IMR-90 (cell line): ENCODE results near the gene WDR91. TPM values are rescaled to one million over a fixed set of nuclear protein-coding genes. Genes with fewer than 3 reads are reported as not detected.

Source experiments
- ATAC-seq: fragments of 200-7000 bp; cut with Tn5 transposase; 2 replicates; pipeline ENCODE4 v1.9.1; 2020; ENCODE audit warnings: low read depth, mild to moderate bottlenecking, moderate library complexity
- BruUV-seq: library from RNA; stranded (reverse); fragments of 400-500 nt; replicated peaks from 2 replicates; lab custom pipeline; 2021; lab: Mats Ljungman, UMichigan
- CTCF ChIA-PET: fragments of 300-600 bp; formaldehyde crosslinking; extraction: SDS; loops from one replicate; lab custom pipeline; 2021; ENCODE audit warnings: antibody characterized with exemption; lab: Yijun Ruan, JAX
- POLR2A ChIA-PET: fragments of 300-600 bp; sonication (Branson Sonifier 250); formaldehyde crosslinking; loops from one replicate; lab custom pipeline; 2022; ENCODE audit warnings: antibody characterized with exemption; ENCODE audit not compliant: unreplicated experiment; lab: Charles Lee
- DNase-seq: peaks from one replicate; pipeline ENCODE4 v3.0.0; 2013
- H2AFZ ChIP-seq: replicated peaks from 2 replicates; pipeline ENCODE3; 2013; ENCODE audit warnings: low read length, mild to moderate bottlenecking; ENCODE audit not compliant: poor library complexity
- H2AK5ac ChIP-seq: 2 replicates; pipeline ENCODE4 v1.6.1; 2013; ENCODE audit warnings: low read depth, low read length, inconsistent platforms
- H2AK9ac ChIP-seq: replicated peaks from 2 replicates; pipeline ENCODE3; 2013; ENCODE audit warnings: mild to moderate bottlenecking, low read depth, low read length, moderate library complexity; ENCODE audit not compliant: poor library complexity
- H2BK120ac ChIP-seq: 2 replicates; pipeline ENCODE4 v1.6.1; 2013; ENCODE audit warnings: low read depth, low read length, inconsistent platforms
- H2BK15ac ChIP-seq: 3 replicates; pipeline ENCODE4 v1.6.1; 2013; ENCODE audit warnings: low read depth, low read length, inconsistent platforms
- H2BK20ac ChIP-seq: 2 replicates; pipeline ENCODE4 v1.6.1; 2013; ENCODE audit warnings: low read depth, mild to moderate bottlenecking, inconsistent platforms, low read length, moderate library complexity
- H2BK5ac ChIP-seq: 2 replicates; pipeline ENCODE4 v1.6.1; 2013; ENCODE audit warnings: mild to moderate bottlenecking, low read depth, low read length, inconsistent platforms; ENCODE audit not compliant: poor library complexity, severe bottlenecking
- H3K14ac ChIP-seq: replicated peaks from 2 replicates; pipeline ENCODE4 v1.6.1; 2013; ENCODE audit warnings: low read depth, low read length, inconsistent platforms
- H3K18ac ChIP-seq: 2 replicates; pipeline ENCODE4 v1.6.1; 2013; ENCODE audit warnings: low read depth, low read length, control low read depth
- H3K23ac ChIP-seq: 2 replicates; pipeline ENCODE4 v1.6.1; 2013; ENCODE audit warnings: low read depth, low read length, inconsistent platforms
- H3K27ac ChIP-seq: 2 replicates; pipeline ENCODE4 v1.5.1; 2013; ENCODE audit warnings: mild to moderate bottlenecking, control low read depth, low read length; ENCODE audit not compliant: insufficient read depth
- H3K27me3 ChIP-seq: 2 replicates; pipeline ENCODE4 v1.6.1; 2013; ENCODE audit warnings: low read length; ENCODE audit not compliant: control insufficient read depth, insufficient read depth
- H3K36me3 ChIP-seq: 2 replicates; pipeline ENCODE4 v1.6.1; 2013; ENCODE audit warnings: low read length, mixed read lengths; ENCODE audit not compliant: control insufficient read depth, insufficient read depth
- H3K4ac ChIP-seq: 2 replicates; pipeline ENCODE4 v1.6.1; 2013; ENCODE audit warnings: low read depth, low read length, inconsistent platforms
- H3K4me1 ChIP-seq: 2 replicates; pipeline ENCODE4 v1.6.1; 2013; ENCODE audit warnings: low read length, mixed read lengths; ENCODE audit not compliant: control insufficient read depth, insufficient read depth
- H3K4me2 ChIP-seq: 2 replicates; pipeline ENCODE4 v1.6.1; 2013; ENCODE audit warnings: low read depth, mild to moderate bottlenecking, control low read depth, low read length, moderate library complexity
- H3K4me3 ChIP-seq: 2 replicates; pipeline ENCODE4 v1.5.1; 2013; ENCODE audit warnings: low read depth, mild to moderate bottlenecking, control low read depth, low read length, moderate library complexity; ENCODE audit not compliant: insufficient read depth
- H3K56ac ChIP-seq: 2 replicates; pipeline ENCODE4 v1.6.1; 2013; ENCODE audit warnings: low read length, inconsistent platforms; ENCODE audit not compliant: insufficient read depth; ENCODE audit errors: extremely low read depth
- H3K79me1 ChIP-seq, 2 experiments: 2 replicates each; pipeline ENCODE4 v1.6.1; 2013; ENCODE audit warnings: low read length in 2 of 2, inconsistent platforms in 1 of 2, low read depth in 1 of 2
- H3K9ac ChIP-seq: 2 replicates; pipeline ENCODE4 v1.6.1; 2013; ENCODE audit warnings: low read depth, low read length, control low read depth
- H3K9me1 ChIP-seq: 2 replicates; pipeline ENCODE4 v1.6.1; 2013; ENCODE audit warnings: low read length, inconsistent platforms; ENCODE audit not compliant: insufficient read depth
- H3K9me3 ChIP-seq: 2 replicates; pipeline ENCODE4 v1.6.1; 2013; ENCODE audit warnings: low read length; ENCODE audit not compliant: control insufficient read depth, insufficient read depth
- H4K20me1 ChIP-seq: 2 replicates; pipeline ENCODE4 v1.6.1; 2013; ENCODE audit warnings: low read length, inconsistent platforms; ENCODE audit not compliant: insufficient read depth
- H4K5ac ChIP-seq: 2 replicates; pipeline ENCODE4 v1.6.1; 2013; ENCODE audit warnings: mild to moderate bottlenecking, low read depth, low read length, control low read depth
- H4K8ac ChIP-seq, 2 experiments: 2 replicates each; pipeline ENCODE4 v1.6.1; 2013; ENCODE audit warnings: low read depth in 2 of 2, low read length in 2 of 2, control low read depth in 1 of 2, inconsistent platforms in 1 of 2
- H4K91ac ChIP-seq: 2 replicates; pipeline ENCODE4 v1.6.1; 2013; ENCODE audit warnings: low read depth, low read length, inconsistent platforms; ENCODE audit not compliant: insufficient read depth
- BHLHE40 ChIP-seq: fragments of 150-350 bp; IDR thresholded peaks from 2 replicates; pipeline ENCODE4 v1.6.1; 2016; ENCODE audit warnings: mild to moderate bottlenecking, low read depth, low read length
- CEBPB ChIP-seq: IDR thresholded peaks from 2 replicates; pipeline ENCODE4 v1.6.1; 2012; ENCODE audit warnings: low read depth, low read length, improper control_type of control experiment
- CHD1 ChIP-seq: IDR thresholded peaks from 2 replicates; pipeline ENCODE4 v1.6.1; 2012; ENCODE audit warnings: low read depth, low read length, improper control_type of control experiment
- FOS ChIP-seq: fragments of 150-350 bp; IDR thresholded peaks from 2 replicates; pipeline ENCODE4 v1.6.1; 2016; ENCODE audit warnings: low read depth, low read length
- MAFK ChIP-seq: IDR thresholded peaks from 2 replicates; pipeline ENCODE4 v1.6.1; 2012; ENCODE audit warnings: low read depth, low read length, improper control_type of control experiment
- MAZ ChIP-seq: IDR thresholded peaks from 2 replicates; pipeline ENCODE4 v1.6.1; 2012; ENCODE audit warnings: low read depth, mild to moderate bottlenecking, low read length, improper control_type of control experiment, moderate library complexity, borderline replicate concordance
- MXI1 ChIP-seq: IDR thresholded peaks from 2 replicates; pipeline ENCODE4 v1.6.1; 2012; ENCODE audit warnings: low read depth, mild to moderate bottlenecking, low read length, moderate library complexity, borderline replicate concordance
- NFE2L2 ChIP-seq: fragments of 150-350 bp; IDR thresholded peaks from 2 replicates; pipeline ENCODE4 v1.6.1; 2016; ENCODE audit warnings: low read depth, mild to moderate bottlenecking, low read length
- POLR2A ChIP-seq: IDR thresholded peaks from 2 replicates; pipeline ENCODE4 v1.6.1; 2012; ENCODE audit warnings: mild to moderate bottlenecking, low read depth, low read length
- RAD21 ChIP-seq: IDR thresholded peaks from 2 replicates; pipeline ENCODE4 v1.6.1; 2012; ENCODE audit warnings: low read length, improper control_type of control experiment
- RCOR1 ChIP-seq: IDR thresholded peaks from 2 replicates; pipeline ENCODE4 v1.6.1; 2012; ENCODE audit warnings: mild to moderate bottlenecking, low read length, improper control_type of control experiment; ENCODE audit not compliant: insufficient replicate concordance
- RFX5 ChIP-seq: IDR thresholded peaks from 2 replicates; pipeline ENCODE4 v1.8.0; 2012; ENCODE audit warnings: low read depth, mild to moderate bottlenecking, low read length, moderate library complexity
- SMC3 ChIP-seq: fragments of 150-350 bp; IDR thresholded peaks from 2 replicates; pipeline ENCODE4 v1.6.1; 2016; ENCODE audit warnings: low read depth, mild to moderate bottlenecking, antibody characterized with exemption, low read length, moderate library complexity
- USF2 ChIP-seq: fragments of 150-350 bp; IDR thresholded peaks from 2 replicates; pipeline ENCODE4 v1.6.1; 2017; ENCODE audit warnings: mild to moderate bottlenecking, antibody characterized with exemption, low read length, low read depth
- WGBS, 2 experiments: methylation state at CpG; one replicate each; pipeline versions ENCODE4 v1.1.5 to v1.1.7; 2013; ENCODE audit warnings: missing lambda C conversion rate in 2 of 2; ENCODE audit not compliant: insufficient read length in 1 of 2; ENCODE audit errors: extremely low coverage in 2 of 2; 5-methylcytosine and 5-hydroxymethylcytosine counted together
- dilution Hi-C: fragments of 300-500 bp; cut with HindIII; formaldehyde crosslinking; loops from one replicate; pipeline ENCODE4 v1.14.3; 2018; ENCODE audit warnings: low sequenced_read_pairs; ENCODE audit not compliant: unreplicated experiment
- in situ Hi-C: fragments of 300-500 bp; cut with MboI; formaldehyde crosslinking; loops from 3 replicates; pipeline ENCODE4 v1.14.3; 2019; ENCODE audit warnings: low sequenced_read_pairs, inconsistent platforms, mixed read lengths
- intact Hi-C: fragments of 100-400 bp; cut with micrococcal nuclease; formaldehyde crosslinking; loops from 2 replicates; pipeline ENCODE4 v1.10.0; 2022
- polyA plus RNA-seq, 3 experiments: library from polyadenylated mRNA; depleted of rRNA; stranded (reverse); fragments of >200 nt; gene quantifications; 2 replicates each; pipeline ENCODE4 v1.2.3, GENCODE V29; 2012; ENCODE audit warnings: low replicate concordance in 1 of 3
- total RNA-seq: library from RNA; depleted of rRNA; stranded (reverse); fragments of >200 nt; gene quantifications from 2 replicates; pipeline ENCODE4 v1.2.3, GENCODE V29; 2012
- TF ChIP-seq, protein P1 (sequence below): fragments of 150-350 bp; IDR thresholded peaks from 2 replicates; pipeline ENCODE4 v1.6.1; 2016; ENCODE audit warnings: low read depth, mild to moderate bottlenecking, low read length, moderate library complexity, borderline replicate concordance
- TF ChIP-seq, protein P2 (sequence below): conservative IDR thresholded peaks from 2 replicates; pipeline ENCODE4 v1.5.1; 2012; ENCODE audit warnings: mild to moderate bottlenecking, low read depth, low read length, improper control_type of control experiment

WDR91 gene
- total and polyA plus RNA-seq, 2 of the 4 experiments (the other 2 are of a cell fraction): 5.2 to 10.3 TPM

DNA sequence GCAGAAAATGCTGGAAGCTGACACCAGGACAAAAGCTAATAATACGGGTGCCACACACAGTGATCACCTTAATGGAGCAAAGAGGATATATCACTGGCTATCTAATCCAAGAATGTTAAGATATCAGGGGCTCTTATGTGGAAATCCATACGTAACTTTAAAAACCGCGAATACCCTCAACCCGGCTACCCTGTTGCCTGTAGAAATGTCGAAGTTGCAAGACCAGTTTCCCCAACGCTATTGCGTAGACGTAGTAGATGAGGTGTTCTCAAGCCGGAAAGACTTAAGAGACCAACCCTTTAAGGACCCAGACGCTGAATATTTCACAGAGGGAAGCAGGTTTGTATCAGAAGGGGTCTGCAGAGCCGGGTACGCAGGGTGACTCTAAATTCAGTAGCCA lies 33.0 kb downstream of the WDR91 start:
- no peak overlapping the region for H3K14ac ChIP-seq
- no peak overlapping the region for H3K23ac ChIP-seq
- no peak overlapping the region for H3K4ac ChIP-seq
- no peak overlapping the region for H3K56ac ChIP-seq
- dilution Hi-C loops: no loop called here
- H2BK15ac ChIP-seq: no peak overlapping the region
- intact Hi-C loops: no loop called here
- no peak overlapping the region for H4K8ac ChIP-seq
- CTCF ChIA-PET: no interaction called here
- no peak overlapping the region for H2BK120ac ChIP-seq
- H3K18ac ChIP-seq: no peak overlapping the region
- H3K4me1 ChIP-seq: no peaks in the 10 kb centered on the region
- no peak overlapping the region for H2AK5ac ChIP-seq
- no peak overlapping the region for H2BK5ac ChIP-seq
- no peak overlapping the region for H3K27ac ChIP-seq
- H4K91ac ChIP-seq: no peak overlapping the region
- H3K79me1 ChIP-seq: no peaks in the 10 kb centered on the region
- TF ChIP-seq NFE2L2 (no peak), FOS (no peak), MAZ (no peak), RFX5 (no peak), RCOR1 (no peak), CHD1 (no peak), USF2 (no peak), SMC3 (no peak), MAFK (no peak), MXI1 (no peak), BHLHE40 (no peak), RAD21 (no peak), CEBPB (no peak), POLR2A (no peak)
- TF ChIP-seq, protein P1, sequence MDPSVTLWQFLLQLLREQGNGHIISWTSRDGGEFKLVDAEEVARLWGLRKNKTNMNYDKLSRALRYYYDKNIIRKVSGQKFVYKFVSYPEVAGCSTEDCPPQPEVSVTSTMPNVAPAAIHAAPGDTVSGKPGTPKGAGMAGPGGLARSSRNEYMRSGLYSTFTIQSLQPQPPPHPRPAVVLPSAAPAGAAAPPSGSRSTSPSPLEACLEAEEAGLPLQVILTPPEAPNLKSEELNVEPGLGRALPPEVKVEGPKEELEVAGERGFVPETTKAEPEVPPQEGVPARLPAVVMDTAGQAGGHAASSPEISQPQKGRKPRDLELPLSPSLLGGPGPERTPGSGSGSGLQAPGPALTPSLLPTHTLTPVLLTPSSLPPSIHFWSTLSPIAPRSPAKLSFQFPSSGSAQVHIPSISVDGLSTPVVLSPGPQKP: no peak
- TF ChIP-seq, protein P2, sequence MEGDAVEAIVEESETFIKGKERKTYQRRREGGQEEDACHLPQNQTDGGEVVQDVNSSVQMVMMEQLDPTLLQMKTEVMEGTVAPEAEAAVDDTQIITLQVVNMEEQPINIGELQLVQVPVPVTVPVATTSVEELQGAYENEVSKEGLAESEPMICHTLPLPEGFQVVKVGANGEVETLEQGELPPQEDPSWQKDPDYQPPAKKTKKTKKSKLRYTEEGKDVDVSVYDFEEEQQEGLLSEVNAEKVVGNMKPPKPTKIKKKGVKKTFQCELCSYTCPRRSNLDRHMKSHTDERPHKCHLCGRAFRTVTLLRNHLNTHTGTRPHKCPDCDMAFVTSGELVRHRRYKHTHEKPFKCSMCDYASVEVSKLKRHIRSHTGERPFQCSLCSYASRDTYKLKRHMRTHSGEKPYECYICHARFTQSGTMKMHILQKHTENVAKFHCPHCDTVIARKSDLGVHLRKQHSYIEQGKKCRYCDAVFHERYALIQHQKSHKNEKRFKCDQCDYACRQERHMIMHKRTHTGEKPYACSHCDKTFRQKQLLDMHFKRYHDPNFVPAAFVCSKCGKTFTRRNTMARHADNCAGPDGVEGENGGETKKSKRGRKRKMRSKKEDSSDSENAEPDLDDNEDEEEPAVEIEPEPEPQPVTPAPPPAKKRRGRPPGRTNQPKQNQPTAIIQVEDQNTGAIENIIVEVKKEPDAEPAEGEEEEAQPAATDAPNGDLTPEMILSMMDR: no peak
- peaks cover 7% of the 10 kb centered on the region for H3K36me3 ChIP-seq
- POLR2A ChIA-PET: no interaction called here
- no peak overlapping the region for H3K9ac ChIP-seq
- no peaks in the 10 kb centered on the region for H4K20me1 ChIP-seq
- no peak overlapping the region for H4K5ac ChIP-seq
- no peak overlapping the region for H2AK9ac ChIP-seq
- no peaks in the 10 kb centered on the region for H3K27me3 ChIP-seq
- no peak overlapping the region for H3K4me2 ChIP-seq
- no peak for ATAC-seq
- no peaks in the 10 kb centered on the region for H3K9me1 ChIP-seq
- in situ Hi-C loops: no loop called here
- H3K4me3 ChIP-seq: no peak overlapping the region
- no peak for DNase-seq
- H2BK20ac ChIP-seq: no peak overlapping the region
- WGBS, 2 experiments: 100% methylated on average over 6 of the region's 13 CpGs; no CpG with 5 or more reads in 1 of the 2 experiments
- H2AFZ ChIP-seq: no peak overlapping the region
- H3K9me3 ChIP-seq: peaks cover 38% of the 10 kb centered on the region
- BruUV-seq: no TSS peak
